AML-193 (cell line): ENCODE measurements around the gene RAD51B.

Experiments used
- DNase-seq, 2 experiments: peaks; one replicate each; lab custom pipeline; 2025; lab: John Stamatoyannopoulos, UW

Gene RAD51B

DNA sequence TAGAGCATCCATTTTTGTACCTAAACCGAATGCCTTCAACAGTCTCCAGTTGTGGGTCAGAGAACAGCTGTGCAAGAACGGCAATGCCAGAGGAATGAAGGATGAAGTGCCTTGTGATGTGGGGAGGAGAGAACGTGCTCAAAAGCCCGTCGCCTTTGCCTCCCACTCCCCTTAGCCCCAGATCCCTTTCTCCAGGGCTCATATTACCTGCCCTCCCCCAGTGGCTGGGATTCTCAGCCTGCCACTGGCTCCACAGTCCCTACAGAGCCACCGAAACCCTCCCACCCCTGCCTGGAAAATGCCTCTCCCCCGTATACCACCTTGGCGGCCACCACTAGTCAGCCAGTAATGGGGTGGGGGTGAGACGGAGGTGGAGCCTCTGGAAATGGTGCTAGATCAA is 814.8 kb downstream of the RAD51B start:
- DNase-seq = no peak

DNA sequence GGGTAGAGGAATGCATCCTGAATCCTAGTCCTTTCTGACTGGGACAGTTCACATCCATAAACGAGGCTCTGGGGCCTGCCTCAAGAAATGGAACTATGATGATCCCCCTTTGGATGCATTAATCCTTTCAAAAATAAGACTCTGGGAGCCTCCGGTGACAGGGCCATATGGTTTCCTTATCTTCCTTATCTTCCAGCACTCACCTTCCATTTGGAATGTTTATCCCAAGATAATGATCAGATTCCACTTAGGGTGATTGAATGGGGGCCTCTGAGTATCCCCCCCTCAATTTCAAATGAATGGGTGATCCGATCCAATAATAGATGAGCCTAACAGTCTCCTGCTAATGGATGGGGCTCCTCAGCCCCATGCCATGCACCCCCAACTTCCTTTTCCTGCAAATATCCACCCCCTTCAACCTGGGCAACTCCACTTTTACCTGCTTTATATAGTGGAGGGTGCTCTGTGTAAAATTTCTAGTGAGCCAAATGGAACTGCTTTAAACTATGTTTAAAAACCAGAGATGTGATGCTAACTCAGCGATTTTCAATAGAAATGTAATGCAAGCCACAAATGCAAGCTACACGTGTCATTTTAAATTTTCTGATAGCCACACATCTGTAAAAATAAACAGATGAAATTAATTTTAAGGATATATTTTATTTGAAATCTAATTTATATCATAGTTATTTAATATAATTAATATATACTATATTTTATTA is 815.5 kb downstream of the RAD51B start:
- DNase-seq = no peak

DNA sequence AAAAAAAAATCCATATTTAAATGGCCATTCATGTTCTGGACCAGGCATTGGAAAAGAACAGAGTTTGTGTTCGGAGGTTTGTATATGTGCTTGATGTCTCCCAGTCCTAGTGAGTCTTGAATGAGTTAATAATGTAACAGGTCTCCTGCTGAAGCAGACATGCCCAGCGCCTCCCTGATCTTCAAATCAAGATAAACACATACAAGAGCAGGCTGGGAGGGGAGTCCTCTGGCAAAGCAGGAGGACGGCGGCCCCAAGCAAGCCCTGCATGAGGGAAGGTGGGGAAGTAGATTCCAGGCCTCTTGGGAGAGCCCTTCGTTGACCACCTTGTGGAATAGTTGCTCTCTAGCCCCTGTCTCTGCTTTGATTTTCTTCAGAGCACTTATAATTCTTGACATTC is 817.0 kb downstream of the RAD51B start:
- no peak for DNase-seq

DNA sequence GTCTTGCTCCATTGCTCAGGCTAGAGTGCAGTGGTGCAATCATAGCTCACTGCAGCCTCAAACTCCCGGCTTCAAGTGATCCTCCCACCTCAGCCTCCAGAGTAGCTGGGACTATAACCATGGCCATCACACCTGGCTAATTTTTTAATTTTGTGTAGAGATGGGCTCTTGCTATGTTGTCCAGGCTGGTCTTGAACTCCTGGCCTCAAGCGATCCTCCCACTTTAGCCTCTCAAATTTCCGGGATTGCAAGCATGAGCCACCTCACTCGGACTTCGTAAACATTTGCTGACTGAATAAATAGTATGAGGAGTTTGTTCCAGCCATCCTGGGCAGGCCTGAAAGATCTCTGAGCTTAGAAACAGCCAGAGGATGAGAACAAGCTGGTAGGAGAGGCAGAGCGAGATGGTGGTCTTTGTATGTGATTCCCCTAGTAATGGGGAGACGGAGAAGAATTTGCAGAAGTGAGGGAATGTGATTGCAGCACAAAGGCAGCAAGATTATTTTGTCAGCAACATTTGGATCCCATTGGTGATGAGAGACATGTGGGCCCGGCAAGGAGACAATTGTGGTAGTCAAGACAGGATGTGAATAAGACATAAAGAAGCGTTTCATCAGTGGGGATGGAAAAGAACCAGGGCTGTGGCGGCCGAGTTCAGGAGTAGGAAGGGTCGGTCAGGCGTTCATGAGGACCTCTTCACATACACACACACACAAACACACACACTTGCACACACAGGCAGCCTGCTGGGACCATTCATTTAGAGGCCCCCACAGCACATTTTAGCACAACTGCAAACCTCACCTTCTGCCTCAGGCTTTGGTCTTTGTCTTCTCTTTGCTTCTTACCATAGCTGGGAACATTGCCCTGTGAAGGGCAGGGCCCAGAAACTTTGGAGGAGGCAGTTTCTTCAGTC is 817.8 kb downstream of the RAD51B start:
- no peak for DNase-seq

DNA sequence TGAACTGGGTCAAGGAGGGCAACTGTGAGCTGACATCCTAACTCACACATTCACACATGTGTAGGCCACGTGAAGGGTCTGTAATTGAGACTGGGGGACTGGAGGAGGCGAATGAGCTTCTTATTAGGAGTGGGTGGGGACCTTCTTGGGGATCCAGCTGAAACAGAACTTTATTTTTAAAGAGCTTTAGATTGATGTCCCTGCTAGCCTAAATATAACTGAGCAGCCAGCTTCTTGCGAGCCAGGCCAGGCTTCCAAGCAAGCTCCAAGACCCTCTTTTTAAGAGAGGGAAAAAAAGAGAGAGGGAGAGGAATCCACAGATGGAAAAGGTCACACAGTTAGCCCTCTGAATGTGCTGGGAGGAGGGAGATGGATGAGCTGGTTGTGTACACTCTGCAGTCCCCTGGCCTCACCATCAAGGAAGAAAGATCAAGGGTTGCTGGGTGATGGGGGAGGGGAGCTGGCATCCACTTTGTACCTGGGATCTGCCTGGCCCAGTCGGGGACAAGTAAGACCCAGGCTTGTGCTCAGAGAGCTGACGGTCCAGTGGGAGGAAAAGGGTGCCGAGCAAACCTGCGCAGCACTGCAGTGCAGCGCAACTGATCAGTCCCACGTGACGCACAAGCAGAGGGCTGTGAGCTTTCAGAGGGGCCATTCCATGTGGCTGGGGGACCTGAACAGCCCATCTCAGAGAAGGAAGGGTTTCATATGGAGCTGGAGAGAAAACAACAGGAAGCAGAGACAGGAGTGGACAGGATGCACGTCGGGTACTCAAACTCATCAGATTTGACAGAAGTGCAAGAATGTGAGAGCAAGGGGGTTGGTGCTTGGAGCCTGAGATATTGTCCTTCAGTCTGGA is 818.8 kb downstream of the RAD51B start:
- DNase-seq = no peak

DNA sequence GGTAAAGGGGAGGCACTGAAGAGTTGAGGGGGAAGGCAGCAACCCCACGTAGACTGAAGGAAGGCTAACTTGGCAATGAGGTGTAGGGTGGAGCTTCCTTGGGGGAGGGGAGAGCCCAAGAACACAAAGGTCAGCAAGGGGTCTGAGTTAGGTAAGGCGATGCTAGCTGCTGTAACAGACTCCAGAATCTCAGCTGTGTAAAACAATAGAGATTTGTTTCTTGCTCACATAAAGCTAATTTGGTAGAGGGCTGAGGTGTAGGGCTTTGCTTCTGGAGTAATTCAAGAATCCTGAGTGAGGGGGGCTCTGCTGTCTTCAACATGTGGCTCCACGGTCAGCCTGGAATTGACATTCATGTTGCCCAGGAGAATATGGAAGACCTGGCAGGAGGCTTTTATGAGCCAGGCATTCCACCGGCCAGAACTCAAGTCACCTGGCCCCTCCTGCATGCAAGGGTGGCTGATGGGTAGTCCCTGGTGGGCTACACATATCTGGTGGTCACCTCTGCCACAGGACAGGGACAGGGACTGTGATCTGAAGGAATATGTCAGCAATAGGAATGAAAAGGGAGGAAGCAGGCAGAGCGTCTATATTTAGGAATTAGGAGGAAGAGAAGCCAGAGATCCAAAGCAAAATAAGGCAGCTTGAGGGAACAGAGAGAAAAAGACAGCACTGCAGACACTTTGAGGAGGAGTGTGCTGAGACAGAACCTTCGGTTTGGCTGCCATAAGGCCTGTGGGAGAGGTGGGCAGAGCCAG is 819.6 kb downstream of the RAD51B start:
- no peak for DNase-seq

DNA sequence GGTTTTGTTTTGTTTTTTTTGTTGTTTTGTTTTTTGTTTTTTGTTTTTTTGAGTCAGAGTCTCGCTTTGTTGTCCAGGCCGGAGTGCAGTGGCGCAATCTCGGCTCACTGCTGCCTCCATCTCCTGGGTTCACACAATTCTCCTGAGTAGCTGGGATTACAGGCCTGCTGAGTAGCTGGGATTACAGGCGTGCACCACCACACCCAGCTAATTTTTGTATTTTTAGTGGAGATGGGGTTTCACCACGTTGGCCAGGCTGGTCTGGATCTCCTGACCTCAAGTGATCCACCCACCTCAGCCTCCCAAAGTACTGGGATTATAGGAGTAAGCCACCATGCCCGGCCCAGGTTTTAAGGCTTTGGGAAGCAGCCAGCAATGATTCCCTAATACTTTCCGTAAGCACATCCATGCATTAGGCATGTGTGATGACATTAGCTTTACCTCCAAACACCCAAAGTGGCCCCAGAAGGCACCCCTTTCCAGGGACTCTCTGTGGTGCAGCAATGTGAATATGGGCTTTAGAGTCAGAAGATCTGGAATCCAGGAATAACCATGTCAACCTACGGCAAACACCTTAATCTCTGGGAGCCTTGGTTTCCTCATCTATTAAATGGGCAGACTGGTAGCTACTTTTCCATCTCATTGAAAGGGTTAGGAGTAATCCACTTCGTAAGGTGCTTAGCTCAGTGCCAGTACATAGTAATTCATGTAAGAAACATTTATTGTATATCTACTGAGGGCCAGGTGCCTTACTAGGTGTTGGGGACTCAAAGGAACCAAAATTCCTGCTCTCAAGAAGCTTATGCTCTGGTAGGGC is 820.4 kb downstream of the RAD51B start:
- DNase-seq = no peak

DNA sequence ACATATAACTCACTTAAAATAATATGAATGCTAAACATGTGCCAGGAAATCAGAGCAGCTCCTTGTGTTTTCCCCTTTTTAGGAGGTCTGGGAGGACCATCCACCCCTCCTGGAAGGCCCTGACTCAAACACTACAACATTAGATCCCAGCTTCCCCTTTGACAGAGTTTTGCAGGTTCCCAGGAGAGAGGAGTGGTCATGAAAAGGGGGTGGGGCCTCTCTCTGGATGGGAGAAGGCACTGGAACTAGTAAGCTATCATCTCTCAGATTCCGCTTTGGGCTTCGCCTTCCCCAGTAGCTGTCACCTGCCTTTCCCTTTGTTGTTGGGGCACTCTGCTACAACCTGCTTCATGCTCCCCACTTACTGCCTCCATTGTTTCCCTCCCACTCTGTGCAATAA is 824.1 kb downstream of the RAD51B start:
- no peak for DNase-seq

DNA sequence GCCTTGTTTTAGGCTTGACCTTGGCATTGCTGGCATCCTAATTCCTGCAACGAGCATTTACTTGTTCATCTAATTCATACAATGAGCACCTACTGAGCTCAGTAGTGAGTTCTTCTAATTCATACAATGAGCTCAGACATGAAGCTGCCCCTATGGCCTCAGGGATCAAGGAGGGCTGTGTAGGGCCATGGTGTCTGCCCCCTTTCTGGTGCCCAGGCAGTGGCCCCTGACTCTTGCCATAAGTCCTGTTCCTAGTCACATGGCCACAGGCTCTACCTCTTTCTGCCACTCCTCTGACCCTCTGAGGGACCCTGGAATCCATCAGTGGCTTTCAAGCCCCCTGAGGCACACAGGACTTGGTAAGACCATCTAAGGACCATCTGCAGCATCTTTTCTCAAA is 824.5 kb downstream of the RAD51B start:
- DNase-seq = no peak

DNA sequence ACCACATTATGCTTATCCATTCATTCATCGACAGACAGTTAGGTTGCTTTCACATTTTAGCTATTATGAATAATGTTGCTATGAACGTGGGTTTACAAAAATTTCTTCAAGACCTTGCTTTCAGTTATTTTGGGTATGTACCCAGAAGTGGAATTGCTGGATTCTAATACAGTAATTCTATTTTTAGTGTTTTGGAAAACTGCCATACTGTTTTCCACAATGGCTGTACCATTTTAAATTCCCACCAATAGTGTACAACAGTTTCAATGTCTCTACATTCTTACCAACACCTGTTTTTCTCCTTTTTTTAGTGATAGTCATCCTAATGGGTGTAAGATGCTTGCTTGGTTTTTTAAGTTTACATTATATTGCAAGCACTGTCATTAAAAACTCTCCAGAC is 825.8 kb downstream of the RAD51B start:
- no peak for DNase-seq

DNA sequence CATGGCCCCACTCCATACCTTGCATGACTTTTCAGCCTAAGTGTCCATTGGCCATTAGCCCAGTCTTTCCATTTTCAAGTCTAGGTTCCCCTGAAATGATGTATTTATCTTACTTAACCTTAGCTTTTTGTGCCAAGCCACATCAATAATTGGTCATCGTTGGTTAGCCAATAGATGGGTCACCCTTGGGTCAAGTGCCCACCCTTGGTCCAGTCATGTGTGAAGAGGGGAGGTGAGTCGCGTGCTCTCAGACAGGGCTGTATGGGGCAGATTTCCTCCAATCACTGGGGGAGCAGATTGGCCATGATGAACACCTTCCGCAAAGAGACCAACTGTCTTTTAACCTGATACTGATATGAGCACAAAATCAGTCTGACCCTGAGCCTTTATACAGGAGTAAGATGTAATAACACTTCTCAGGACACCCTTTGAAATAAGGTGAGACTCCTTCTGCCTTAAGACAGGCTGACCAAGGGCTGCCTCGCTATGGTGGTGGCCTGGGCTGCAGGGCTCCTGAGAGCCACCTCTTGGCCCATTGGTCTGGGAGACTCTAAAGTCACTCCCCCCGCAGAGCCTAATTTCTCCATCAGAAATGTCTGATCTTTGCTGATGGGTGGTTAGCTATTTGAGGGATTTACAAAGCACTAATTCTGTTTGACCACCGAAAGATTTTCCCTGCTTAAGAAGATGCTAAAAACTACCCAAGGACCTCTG is 830.1 kb downstream of the RAD51B start:
- no peak for DNase-seq

DNA sequence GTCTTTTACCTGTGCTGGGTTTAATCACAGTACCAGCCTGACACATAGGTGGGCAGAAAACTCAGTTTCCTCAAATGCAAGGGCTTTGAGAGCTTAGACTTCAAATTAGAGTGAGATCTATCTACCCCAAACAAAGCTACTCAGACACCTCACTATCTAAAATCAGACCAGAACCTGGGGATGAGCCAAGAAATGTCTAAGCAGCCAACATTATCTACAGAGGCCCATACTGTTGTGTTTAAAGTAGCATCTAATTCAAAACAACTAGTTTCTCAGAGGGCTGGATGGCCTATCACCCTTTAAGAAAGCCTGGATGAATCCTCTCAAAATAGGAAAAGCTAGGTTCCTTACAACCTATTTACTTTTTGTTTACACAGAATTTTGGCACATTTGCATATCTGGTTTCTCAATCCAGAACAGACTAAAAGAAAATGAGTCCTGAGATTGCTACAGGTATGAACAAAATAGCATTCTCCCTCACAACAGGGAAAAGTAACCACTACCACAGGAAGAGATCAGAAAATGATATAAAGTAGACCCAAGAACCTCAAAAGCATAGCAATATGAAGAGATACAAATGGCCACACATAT is 830.9 kb downstream of the RAD51B start:
- DNase-seq = no peak

DNA sequence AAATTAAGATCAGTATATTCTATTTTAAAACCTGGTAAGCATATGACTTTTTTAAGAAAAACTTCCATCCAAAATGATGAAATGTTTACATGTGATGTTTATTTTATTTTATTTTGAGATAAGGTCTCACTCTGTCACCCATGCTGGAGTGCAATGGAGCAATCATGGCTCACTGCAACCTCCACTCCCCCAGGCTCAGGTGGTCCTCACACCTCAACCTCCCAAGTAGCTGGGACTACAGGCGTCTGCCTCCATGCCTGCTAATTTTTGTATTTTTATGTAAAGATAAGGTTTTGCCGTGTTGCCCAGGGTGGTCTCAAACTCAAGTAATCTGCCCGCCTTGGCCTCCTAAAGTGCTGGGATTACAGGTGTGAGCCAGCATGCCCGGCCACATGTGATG is 831.5 kb downstream of the RAD51B start:
- DNase-seq = no peak

DNA sequence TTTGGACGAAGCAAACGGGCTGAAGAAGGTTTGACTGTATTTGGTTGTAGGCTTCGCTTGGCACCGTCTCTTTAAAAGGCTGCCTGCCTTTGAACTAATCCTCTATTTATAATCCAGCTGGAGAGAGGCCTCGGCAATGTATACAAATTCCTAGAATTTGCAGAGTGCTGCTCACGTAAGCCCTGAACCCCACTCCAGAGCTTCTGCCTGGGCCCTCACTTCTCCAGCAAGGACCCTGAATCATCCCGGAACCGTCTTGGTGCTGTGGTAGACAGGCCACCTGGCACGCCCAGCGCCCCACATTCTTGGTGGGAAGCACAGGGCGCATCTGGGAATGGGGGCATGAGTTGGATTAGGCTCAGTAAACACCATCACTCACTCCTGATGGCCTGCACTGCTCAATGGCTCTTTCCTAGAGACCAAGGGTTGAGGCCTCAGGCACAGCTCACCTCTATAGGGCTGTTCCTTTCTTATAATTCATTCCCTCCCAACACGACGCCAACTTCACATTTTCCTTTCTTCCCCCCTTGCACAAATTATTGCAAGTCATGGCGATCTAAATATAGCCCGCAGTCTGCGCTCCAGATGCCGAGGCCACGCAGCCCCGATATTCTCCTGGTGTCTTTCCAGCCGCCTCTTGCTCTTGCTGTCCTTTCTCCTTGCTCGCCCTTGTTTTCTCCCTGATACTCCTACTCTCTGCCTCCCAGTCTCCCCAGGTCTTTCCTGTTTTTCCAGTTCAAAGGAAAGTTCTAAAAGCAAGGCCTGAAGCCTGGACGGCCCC is 832.3 kb downstream of the RAD51B start:
- no peak for DNase-seq

DNA sequence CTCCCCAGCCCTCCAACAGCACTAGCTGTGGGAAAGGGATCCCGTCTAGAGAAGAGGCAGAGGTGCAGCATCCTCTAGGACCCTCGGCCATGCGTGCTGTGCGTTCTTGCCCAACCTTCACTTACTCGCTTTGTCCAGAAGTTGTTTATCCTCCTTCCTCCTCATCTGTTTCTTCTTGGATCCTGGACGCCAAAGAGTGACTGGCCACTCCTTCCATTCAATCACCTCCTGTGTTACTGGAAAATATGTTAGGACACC is 832.8 kb downstream of the RAD51B start:
- no peak for DNase-seq

DNA sequence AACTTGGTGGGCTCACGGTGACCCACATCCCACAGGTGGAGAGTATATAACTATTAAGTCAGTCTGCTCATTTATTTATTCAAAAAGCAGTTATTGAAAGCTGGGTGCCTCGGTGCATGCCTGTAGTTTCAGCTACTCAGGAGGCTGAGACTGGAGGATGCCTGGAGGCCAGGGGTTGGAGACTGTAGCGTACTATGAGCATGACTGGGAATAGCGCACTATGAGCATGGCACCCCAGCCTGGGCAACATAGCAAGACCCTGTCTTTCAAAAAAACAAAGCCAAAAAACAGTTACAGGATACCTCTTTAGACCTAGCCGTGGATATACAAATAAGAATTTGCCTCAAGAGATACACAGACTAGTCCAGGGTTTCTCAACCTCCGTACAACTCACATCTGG is 833.5 kb downstream of the RAD51B start:
- no peak for DNase-seq

DNA sequence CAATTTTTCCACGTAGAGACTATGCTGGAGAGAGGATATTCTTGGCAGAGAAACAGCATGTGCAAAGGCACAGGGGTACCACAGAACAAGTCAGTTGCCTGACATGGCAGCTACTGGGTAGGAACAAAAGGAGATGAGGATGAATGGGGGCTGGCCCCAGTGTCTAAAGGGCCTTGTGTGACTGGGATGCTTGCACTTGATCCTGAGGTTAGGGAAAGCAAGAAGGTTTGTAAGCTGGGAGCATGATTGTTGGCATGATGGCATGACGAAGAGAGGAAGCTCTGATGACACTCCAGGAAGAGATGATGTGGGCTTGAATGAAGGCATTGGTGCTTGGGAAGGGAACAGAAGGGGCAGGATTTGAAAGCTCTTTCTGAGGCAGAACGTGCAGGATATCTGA is 834.2 kb downstream of the RAD51B start:
- DNase-seq = no peak

DNA sequence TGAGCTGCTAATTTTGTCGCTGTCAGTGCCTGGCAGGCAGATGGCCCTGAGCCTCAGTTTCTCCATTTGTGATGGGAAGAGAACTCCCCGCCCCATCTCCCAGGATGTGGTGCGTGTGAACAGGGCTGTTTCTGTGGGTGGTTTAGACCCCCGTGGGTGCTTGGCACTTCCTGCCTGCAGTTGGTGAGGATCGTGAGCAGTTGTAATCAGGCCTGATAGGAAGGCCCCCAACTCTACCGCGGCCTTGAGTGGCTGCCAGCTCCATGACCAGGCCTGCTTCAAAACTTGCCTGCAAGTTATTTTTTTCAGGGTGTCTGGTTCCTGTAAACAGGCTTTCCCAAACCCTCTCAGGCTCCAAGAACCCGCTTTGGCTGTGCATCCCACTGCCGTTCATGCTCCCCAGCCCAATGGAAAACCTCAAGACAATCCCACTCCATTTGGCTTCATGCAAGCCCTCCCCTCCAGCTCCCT is 834.9 kb downstream of the RAD51B start:
- no peak for DNase-seq
